ENCODE data around the gene ITGAL. TPM values are rescaled to one million over a fixed set of nuclear protein-coding genes. Genes with fewer than 3 reads are reported as not detected.
A peak's percentile ranks its signal among the peaks of the same experiment; 100 is the strongest.

ITGAL gene
- total RNA-seq, 2 donors from 2014 or later = 648 to 717 TPM

GRCh38 chr16:30570636-30571444, 98.3 kb downstream of the ITGAL start:
- DNase-seq (ENCODE audit: low spot score) = no peak
- Mint-ChIP-seq H3K4me1 (ENCODE audit: low read depth in 2 of 2) (peaks cover 36 to 46% of the 10 kb centered on the region in 2 donors), H3K9me3 (no peaks in the 10 kb centered on the region), H3K27ac (peak overlapping the region; percentile 87 to 93), H3K27me3 (no peaks in the 10 kb centered on the region), H3K4me3 (peak overlapping the region; percentile 93), H3K36me3 (no peaks in the 10 kb centered on the region)
- no peak for ATAC-seq

GRCh38 chr16:30571445-30572322, 99.1 kb downstream of the ITGAL start, which contains the start of gene ZNF688:
Gene ZNF688, minus strand, starts transcription at chr16:30571714. Its CDS starts 85 bp downstream, at chr16:30571629.
- Mint-ChIP-seq H3K27ac (peak within 1 kb of the TSS; percentile 87 to 93), H3K4me3 (peak within 1 kb of the TSS; percentile 93), H3K4me1 (ENCODE audit: low read depth in 2 of 2) (peaks cover 29 to 37% of the 10 kb centered on the region in 2 donors), H3K27me3 (no peaks in the 10 kb centered on the region), H3K9me3 (no peaks in the 10 kb centered on the region), H3K36me3 (no peaks in the 10 kb centered on the region)
- ATAC-seq (peak; percentile 81 to 84), DNase-seq (ENCODE audit: low spot score) (peak; percentile 94)

Other genes with a start within 250 kb of the ITGAL start
- gene NPIPB13, start 224.3 kb upstream of the ITGAL start, total RNA-seq = 10 to 100 TPM; 38.2 to 50.6 TPM
- gene CD2BP2, start 117.4 kb upstream of the ITGAL start, total RNA-seq = 10 to 100 TPM; 95.8 to 99.7 TPM
- 10 to 100 TPM; 64.0 to 99.1 TPM for gene TBC1D10B, start 102.2 kb upstream of the ITGAL start, total RNA-seq
- gene MYL11, start 97.9 kb upstream of the ITGAL start, total RNA-seq = 1 to 10 TPM in 1 of 2 donors, not detected in 1; 8.5 TPM
- 100 to 1,000 TPM; 192 to 207 TPM for gene SEPTIN1, start 90.2 kb upstream of the ITGAL start, total RNA-seq
- 10 to 100 TPM; 10.2 to 14.7 TPM for gene ZNF48, start 77.3 kb upstream of the ITGAL start, total RNA-seq
- 1 to 10 TPM; 3.4 to 7.3 TPM for gene ZNF771, start 65.1 kb upstream of the ITGAL start, total RNA-seq
- 100 to 1,000 TPM in 1 of 2 donors, 10 to 100 TPM in 1; 95.9 to 155 TPM for gene DCTPP1, start 42.7 kb upstream of the ITGAL start, total RNA-seq
- 10 to 100 TPM; 84.7 to 91.4 TPM for gene SEPHS2, start 26.9 kb upstream of the ITGAL start, total RNA-seq
- 10 to 100 TPM; 10.4 to 11.8 TPM for gene ZNF768, start 53.8 kb downstream of the ITGAL start, total RNA-seq
- gene ZNF747, start 62.1 kb downstream of the ITGAL start, total RNA-seq = 10 to 100 TPM in 1 of 2 donors, 1 to 10 TPM in 1; 8.7 to 10.3 TPM
- 10 to 100 TPM; 14.9 to 22.9 TPM for gene ZNF764, start 85.6 kb downstream of the ITGAL start, total RNA-seq
- gene ZNF688, start 99.0 kb downstream of the ITGAL start, total RNA-seq = 1 to 10 TPM; 8.3 to 8.9 TPM
- gene ZNF785, start 113.0 kb downstream of the ITGAL start, total RNA-seq = 10 to 100 TPM; 13.3 to 20.0 TPM
- 10 to 100 TPM in 1 of 2 donors, 1 to 10 TPM in 1; 9.4 to 14.3 TPM for gene ZNF689, start 137.6 kb downstream of the ITGAL start, total RNA-seq
- gene PRR14, start 178.2 kb downstream of the ITGAL start, total RNA-seq = 100 to 1,000 TPM; 128 to 197 TPM
- gene FBRS, start 185.7 kb downstream of the ITGAL start, total RNA-seq = 100 to 1,000 TPM; 140 to 147 TPM
- 100 to 1,000 TPM in 1 of 2 donors, 10 to 100 TPM in 1; 90.8 to 121 TPM for gene SRCAP, start 226.4 kb downstream of the ITGAL start, total RNA-seq